NB4 (cell line): Measurements from ENCODE around the gene NRP1.

ENCODE experiments used
- CTCF ChIP-seq: IDR thresholded peaks from one replicate; pipeline ENCODE4 v1.5.1; 2012; ENCODE audit warnings: low read depth, low read length
- MAX ChIP-seq: IDR thresholded peaks from 2 replicates; pipeline ENCODE4 v1.6.1; 2011; ENCODE audit warnings: low read depth, low read length
- MYC ChIP-seq: IDR thresholded peaks from 2 replicates; pipeline ENCODE4 v1.6.1; 2011; ENCODE audit warnings: low read depth, low read length
- POLR2A ChIP-seq: IDR thresholded peaks from 2 replicates; pipeline ENCODE4 v1.6.1; 2011; ENCODE audit warnings: mild to moderate bottlenecking; ENCODE audit not compliant: insufficient read length; ENCODE audit errors: extremely low read depth

GRCh38 chr10:33373263-33373662, 38.8 kb upstream of the NRP1 start:
- no peak for TF ChIP-seq CTCF
- TF ChIP-seq POLR2A, result no peak
- no peak for TF ChIP-seq MAX
- no peak for TF ChIP-seq MYC
